Measurements from ENCODE around the gene HSP90AA1.
"Not testable (repeated sequence)": the region's sequence is repeated elsewhere in the genome, so short reads cannot be mapped to it uniquely, and the experiment has no call there.

The HSP90AA1 gene

GRCh38 chr14:102074415-102074964 lies 12.4 kb downstream of the HSP90AA1 start:
- no peak for DNase-seq (ENCODE audit: low read depth in 4 of 4, low spot score in 1 of 4)

GRCh38 chr14:102071283-102071998 lies 15.4 kb downstream of the HSP90AA1 start:
- DNase-seq (ENCODE audit: low read depth in 4 of 4, low spot score in 1 of 4), result no peak

- no peak for DNase-seq (ENCODE audit: low read depth in 4 of 4, low spot score in 1 of 4)
These were observed 20.8 kb downstream of the HSP90AA1 start for GRCh38 chr14:102066041-102066451.

GRCh38 chr14:102064590-102064989 lies 22.3 kb downstream of the HSP90AA1 start:
- not testable (repeated sequence) for DNase-seq (ENCODE audit: low read depth in 4 of 4, low spot score in 1 of 4)

GRCh38 chr14:102063808-102064429 lies 22.9 kb downstream of the HSP90AA1 start:
- DNase-seq (ENCODE audit: low read depth in 4 of 4, low spot score in 1 of 4), result no peak

- peak in 2 of 4 experiments; percentile 48 to 60 for DNase-seq (ENCODE audit: low read depth in 4 of 4, low spot score in 1 of 4)
These were observed 23.6 kb downstream of the HSP90AA1 start for GRCh38 chr14:102063109-102063807.

- no peak for DNase-seq (ENCODE audit: low read depth in 4 of 4, low spot score in 1 of 4)
These were observed 27.9 kb downstream of the HSP90AA1 start for GRCh38 chr14:102058961-102059360.

GRCh38 chr14:102058146-102058545 lies 28.7 kb downstream of the HSP90AA1 start:
- no peak for DNase-seq (ENCODE audit: low read depth in 4 of 4, low spot score in 1 of 4)

GRCh38 chr14:102057480-102058114 lies 29.2 kb downstream of the HSP90AA1 start:
- no peak for DNase-seq (ENCODE audit: low read depth in 4 of 4, low spot score in 1 of 4)

GRCh38 chr14:102056694-102057442 lies 30.0 kb downstream of the HSP90AA1 start:
- DNase-seq (ENCODE audit: low read depth in 4 of 4, low spot score in 1 of 4), result no peak

- no peak for DNase-seq (ENCODE audit: low read depth in 4 of 4, low spot score in 1 of 4)
These were observed 31.5 kb downstream of the HSP90AA1 start for GRCh38 chr14:102055181-102055901.

GRCh38 chr14:102052522-102052921 lies 34.3 kb downstream of the HSP90AA1 start:
- DNase-seq (ENCODE audit: low read depth in 4 of 4, low spot score in 1 of 4), result no peak

GRCh38 chr14:102050625-102051024 lies 36.2 kb downstream of the HSP90AA1 start:
- no peak for DNase-seq (ENCODE audit: low read depth in 4 of 4, low spot score in 1 of 4)

GRCh38 chr14:102050026-102050405 lies 36.8 kb downstream of the HSP90AA1 start:
- DNase-seq (ENCODE audit: low read depth in 4 of 4, low spot score in 1 of 4), result no peak

GRCh38 chr14:102049258-102050025 lies 37.4 kb downstream of the HSP90AA1 start:
- DNase-seq (ENCODE audit: low read depth in 4 of 4, low spot score in 1 of 4), result no peak

- no peak for DNase-seq (ENCODE audit: low read depth in 4 of 4, low spot score in 1 of 4)
These were observed 38.9 kb downstream of the HSP90AA1 start for GRCh38 chr14:102047808-102048540.

GRCh38 chr14:102046337-102047278 lies 40.2 kb downstream of the HSP90AA1 start:
- peak in 1 of 4 experiments; percentile 7 for DNase-seq (ENCODE audit: low read depth in 4 of 4, low spot score in 1 of 4)
